NT2/D1 (cell line): ENCODE results near the gene KIZ.

Experiments used
- YY1 ChIP-seq: IDR thresholded peaks from 2 replicates; pipeline ENCODE4 v1.6.1; 2011; ENCODE audit not compliant: insufficient read length, insufficient read depth
- ZNF274 ChIP-seq: IDR thresholded peaks from 2 replicates; pipeline ENCODE4 v1.6.1; 2011; ENCODE audit warnings: mild to moderate bottlenecking, low read depth, low read length

DNA sequence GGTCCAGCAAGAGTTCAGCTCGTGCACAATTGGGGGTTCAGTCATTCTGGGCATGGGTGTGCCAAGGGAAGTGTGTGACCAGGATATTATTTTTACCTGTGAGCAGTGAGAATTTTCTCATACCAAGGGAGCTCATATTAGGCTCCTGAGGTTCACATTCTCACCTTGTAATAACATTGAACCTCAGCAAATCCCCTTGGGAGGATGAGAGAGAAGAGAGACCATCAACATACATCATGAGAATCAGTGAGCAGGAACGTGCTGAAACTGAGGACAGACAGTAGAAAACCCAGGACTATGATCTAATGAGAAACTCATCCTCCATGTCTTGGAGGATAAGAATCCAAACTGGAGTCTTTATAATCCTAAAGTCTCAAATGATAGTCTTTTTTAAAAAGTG, 143.9 kb downstream of the KIZ start:
- TF ChIP-seq YY1 (no peak), ZNF274 (no peak)
